IMR-90 (cell line): ENCODE measurements around the gene CIART. TPM values are rescaled to one million over a fixed set of nuclear protein-coding genes. Genes with fewer than 3 reads are reported as not detected.

Source experiments
- ATAC-seq: fragments of 200-7000 bp; cut with Tn5 transposase; 2 replicates; pipeline ENCODE4 v1.9.1; 2020; ENCODE audit warnings: low read depth, mild to moderate bottlenecking, moderate library complexity
- BruUV-seq: library from RNA; stranded (reverse); fragments of 400-500 nt; replicated peaks from 2 replicates; lab custom pipeline; 2021; lab: Mats Ljungman, UMichigan
- CTCF ChIA-PET: fragments of 300-600 bp; formaldehyde crosslinking; extraction: SDS; loops from one replicate; lab custom pipeline; 2021; ENCODE audit warnings: antibody characterized with exemption; lab: Yijun Ruan, JAX
- POLR2A ChIA-PET: fragments of 300-600 bp; sonication (Branson Sonifier 250); formaldehyde crosslinking; loops from one replicate; lab custom pipeline; 2022; ENCODE audit warnings: antibody characterized with exemption; ENCODE audit not compliant: unreplicated experiment; lab: Charles Lee
- DNase-seq: peaks from one replicate; pipeline ENCODE4 v3.0.0; 2013
- H2AFZ ChIP-seq: replicated peaks from 2 replicates; pipeline ENCODE3; 2013; ENCODE audit warnings: low read length, mild to moderate bottlenecking; ENCODE audit not compliant: poor library complexity
- H2AK5ac ChIP-seq: 2 replicates; pipeline ENCODE4 v1.6.1; 2013; ENCODE audit warnings: low read depth, low read length, inconsistent platforms
- H2AK9ac ChIP-seq: replicated peaks from 2 replicates; pipeline ENCODE3; 2013; ENCODE audit warnings: mild to moderate bottlenecking, low read depth, low read length, moderate library complexity; ENCODE audit not compliant: poor library complexity
- H2BK120ac ChIP-seq: 2 replicates; pipeline ENCODE4 v1.6.1; 2013; ENCODE audit warnings: low read depth, low read length, inconsistent platforms
- H2BK15ac ChIP-seq: 3 replicates; pipeline ENCODE4 v1.6.1; 2013; ENCODE audit warnings: low read depth, low read length, inconsistent platforms
- H2BK20ac ChIP-seq: 2 replicates; pipeline ENCODE4 v1.6.1; 2013; ENCODE audit warnings: low read depth, mild to moderate bottlenecking, inconsistent platforms, low read length, moderate library complexity
- H2BK5ac ChIP-seq: 2 replicates; pipeline ENCODE4 v1.6.1; 2013; ENCODE audit warnings: mild to moderate bottlenecking, low read depth, low read length, inconsistent platforms; ENCODE audit not compliant: poor library complexity, severe bottlenecking
- H3K14ac ChIP-seq: replicated peaks from 2 replicates; pipeline ENCODE4 v1.6.1; 2013; ENCODE audit warnings: low read depth, low read length, inconsistent platforms
- H3K18ac ChIP-seq: 2 replicates; pipeline ENCODE4 v1.6.1; 2013; ENCODE audit warnings: low read depth, low read length, control low read depth
- H3K23ac ChIP-seq: 2 replicates; pipeline ENCODE4 v1.6.1; 2013; ENCODE audit warnings: low read depth, low read length, inconsistent platforms
- H3K27ac ChIP-seq: 2 replicates; pipeline ENCODE4 v1.5.1; 2013; ENCODE audit warnings: mild to moderate bottlenecking, control low read depth, low read length; ENCODE audit not compliant: insufficient read depth
- H3K27me3 ChIP-seq: 2 replicates; pipeline ENCODE4 v1.6.1; 2013; ENCODE audit warnings: low read length; ENCODE audit not compliant: control insufficient read depth, insufficient read depth
- H3K36me3 ChIP-seq: 2 replicates; pipeline ENCODE4 v1.6.1; 2013; ENCODE audit warnings: low read length, mixed read lengths; ENCODE audit not compliant: control insufficient read depth, insufficient read depth
- H3K4ac ChIP-seq: 2 replicates; pipeline ENCODE4 v1.6.1; 2013; ENCODE audit warnings: low read depth, low read length, inconsistent platforms
- H3K4me1 ChIP-seq: 2 replicates; pipeline ENCODE4 v1.6.1; 2013; ENCODE audit warnings: low read length, mixed read lengths; ENCODE audit not compliant: control insufficient read depth, insufficient read depth
- H3K4me2 ChIP-seq: 2 replicates; pipeline ENCODE4 v1.6.1; 2013; ENCODE audit warnings: low read depth, mild to moderate bottlenecking, control low read depth, low read length, moderate library complexity
- H3K4me3 ChIP-seq: 2 replicates; pipeline ENCODE4 v1.5.1; 2013; ENCODE audit warnings: low read depth, mild to moderate bottlenecking, control low read depth, low read length, moderate library complexity; ENCODE audit not compliant: insufficient read depth
- H3K56ac ChIP-seq: 2 replicates; pipeline ENCODE4 v1.6.1; 2013; ENCODE audit warnings: low read length, inconsistent platforms; ENCODE audit not compliant: insufficient read depth; ENCODE audit errors: extremely low read depth
- H3K79me1 ChIP-seq, 2 experiments: 2 replicates each; pipeline ENCODE4 v1.6.1; 2013; ENCODE audit warnings: low read length in 2 of 2, inconsistent platforms in 1 of 2, low read depth in 1 of 2
- H3K9ac ChIP-seq: 2 replicates; pipeline ENCODE4 v1.6.1; 2013; ENCODE audit warnings: low read depth, low read length, control low read depth
- H3K9me1 ChIP-seq: 2 replicates; pipeline ENCODE4 v1.6.1; 2013; ENCODE audit warnings: low read length, inconsistent platforms; ENCODE audit not compliant: insufficient read depth
- H3K9me3 ChIP-seq: 2 replicates; pipeline ENCODE4 v1.6.1; 2013; ENCODE audit warnings: low read length; ENCODE audit not compliant: control insufficient read depth, insufficient read depth
- H4K20me1 ChIP-seq: 2 replicates; pipeline ENCODE4 v1.6.1; 2013; ENCODE audit warnings: low read length, inconsistent platforms; ENCODE audit not compliant: insufficient read depth
- H4K5ac ChIP-seq: 2 replicates; pipeline ENCODE4 v1.6.1; 2013; ENCODE audit warnings: mild to moderate bottlenecking, low read depth, low read length, control low read depth
- H4K8ac ChIP-seq, 2 experiments: 2 replicates each; pipeline ENCODE4 v1.6.1; 2013; ENCODE audit warnings: low read depth in 2 of 2, low read length in 2 of 2, control low read depth in 1 of 2, inconsistent platforms in 1 of 2
- H4K91ac ChIP-seq: 2 replicates; pipeline ENCODE4 v1.6.1; 2013; ENCODE audit warnings: low read depth, low read length, inconsistent platforms; ENCODE audit not compliant: insufficient read depth
- MAZ ChIP-seq: IDR thresholded peaks from 2 replicates; pipeline ENCODE4 v1.6.1; 2012; ENCODE audit warnings: low read depth, mild to moderate bottlenecking, low read length, improper control_type of control experiment, moderate library complexity, borderline replicate concordance
- NFE2L2 ChIP-seq: fragments of 150-350 bp; IDR thresholded peaks from 2 replicates; pipeline ENCODE4 v1.6.1; 2016; ENCODE audit warnings: low read depth, mild to moderate bottlenecking, low read length
- WGBS, 2 experiments: methylation state at CpG; one replicate each; pipeline versions ENCODE4 v1.1.5 to v1.1.7; 2013; ENCODE audit warnings: missing lambda C conversion rate in 2 of 2; ENCODE audit not compliant: insufficient read length in 1 of 2; ENCODE audit errors: extremely low coverage in 2 of 2; 5-methylcytosine and 5-hydroxymethylcytosine counted together
- dilution Hi-C: fragments of 300-500 bp; cut with HindIII; formaldehyde crosslinking; loops from one replicate; pipeline ENCODE4 v1.14.3; 2018; ENCODE audit warnings: low sequenced_read_pairs; ENCODE audit not compliant: unreplicated experiment
- in situ Hi-C: fragments of 300-500 bp; cut with MboI; formaldehyde crosslinking; loops from 3 replicates; pipeline ENCODE4 v1.14.3; 2019; ENCODE audit warnings: low sequenced_read_pairs, inconsistent platforms, mixed read lengths
- intact Hi-C: fragments of 100-400 bp; cut with micrococcal nuclease; formaldehyde crosslinking; loops from 2 replicates; pipeline ENCODE4 v1.10.0; 2022
- polyA plus RNA-seq, 3 experiments: library from polyadenylated mRNA; depleted of rRNA; stranded (reverse); fragments of >200 nt; gene quantifications; 2 replicates each; pipeline ENCODE4 v1.2.3, GENCODE V29; 2012; ENCODE audit warnings: low replicate concordance in 1 of 3
- total RNA-seq: library from RNA; depleted of rRNA; stranded (reverse); fragments of >200 nt; gene quantifications from 2 replicates; pipeline ENCODE4 v1.2.3, GENCODE V29; 2012

The CIART gene
- total and polyA plus RNA-seq, 2 of the 4 experiments (the other 2 are of a cell fraction): 16.5 to 18.1 TPM

DNA sequence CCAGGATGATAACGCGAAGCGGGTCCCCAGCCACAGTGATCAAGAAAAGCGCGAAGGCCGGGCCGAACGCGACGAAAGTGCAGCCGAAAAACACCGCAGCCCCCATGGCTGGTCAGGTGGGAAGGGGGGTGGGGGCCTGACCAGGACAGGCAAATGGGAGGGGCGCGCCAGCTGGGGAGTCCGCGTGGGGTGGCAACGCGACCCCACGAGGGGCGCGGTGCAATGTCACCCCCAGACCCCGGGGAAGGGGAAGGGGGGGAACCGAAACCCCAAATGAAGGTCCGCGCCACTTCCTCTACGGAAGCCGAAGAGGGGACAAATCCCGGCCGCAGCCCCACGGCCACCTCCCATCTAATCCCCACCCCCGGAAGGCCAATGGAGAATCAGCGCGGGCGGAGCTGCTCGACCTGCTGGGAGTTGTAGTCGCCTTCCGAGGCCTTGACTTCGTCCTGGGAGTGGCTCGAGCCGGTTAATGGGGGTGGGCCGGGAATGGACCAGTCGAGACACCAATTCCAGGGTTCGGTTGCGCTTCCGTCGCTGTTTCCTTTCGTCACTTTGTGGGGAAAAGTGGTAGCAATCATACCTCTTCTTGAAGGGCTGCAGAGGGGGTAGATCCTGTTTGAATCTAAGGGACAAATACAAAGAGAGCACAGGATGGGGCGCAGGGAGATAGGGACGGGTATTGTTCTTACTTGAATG lies 13.5 kb upstream of the CIART start, which contains the start of gene APH1A:
APH1A (minus strand) TSS at position 312 of the 699 bp plus-strand sequence; CDS start at position 106, 206 bp downstream.
- peak within 1 kb of the TSS; percentile 87 for H3K27ac ChIP-seq
- BruUV-seq: no TSS peak
- peak; percentile 97 for ATAC-seq
- H3K9me1 ChIP-seq: peaks cover 8% of the 10 kb centered on the region
- ChIA-PET POLR2A (interaction anchor here (0.6 kb wide), 1 partner anchor 95 kb away, joined by 7 read pairs; the partner anchor contains the start of gene RPRD2), CTCF (interaction anchor here (0.6 to 0.8 kb wide), 2 partner anchors 13 kb away, joined by 3 read pairs; no protein-coding TSS in a partner anchor)
- H4K91ac ChIP-seq: peak within 1 kb of the TSS; percentile 54
- 2% methylated on average over 10 of the region's 49 CpGs; no CpG with 5 or more reads in 1 of the 2 experiments for WGBS, 2 experiments
- peak within 1 kb of the TSS; percentile 89 for H2AFZ ChIP-seq
- in situ Hi-C loops (loop anchor here (10.0 kb wide), 1 partner anchor 286 kb away; no protein-coding TSS in a partner anchor), dilution Hi-C loops (no loop called here), intact Hi-C loops (no loop called here)
- peak within 1 kb of the TSS; percentile 99 for H3K4me2 ChIP-seq
- peak within 1 kb of the TSS; percentile 67 for H3K23ac ChIP-seq
- peak within 1 kb of the TSS; percentile 2; the same call in 1 of the 3 replicates for H2BK15ac ChIP-seq
- H2AK5ac ChIP-seq: peak within 1 kb of the TSS; percentile 86
- no peaks in the 10 kb centered on the region for H3K9me3 ChIP-seq
- H3K4me1 ChIP-seq: peaks cover 8% of the 10 kb centered on the region
- no peaks in the 10 kb centered on the region for H4K20me1 ChIP-seq
- peak within 1 kb of the TSS; percentile 95 for H4K5ac ChIP-seq
- peak within 1 kb of the TSS; percentile 96 for H3K9ac ChIP-seq
- no peak within 1 kb of the TSS for H2BK20ac ChIP-seq
- peak within 1 kb of the TSS; percentile 86 for H2AK9ac ChIP-seq
- H3K4ac ChIP-seq: peak within 1 kb of the TSS; percentile 89
- peaks cover 18 to 47% of the 10 kb centered on the region in 2 experiments for H3K79me1 ChIP-seq
- peak within 1 kb of the TSS; percentile 43 for H3K18ac ChIP-seq
- H3K56ac ChIP-seq: peak within 1 kb of the TSS; percentile 73
- H3K36me3 ChIP-seq: peaks cover 22% of the 10 kb centered on the region
- TF ChIP-seq MAZ (peak; percentile 80; the same call in 1 of the 2 replicates), NFE2L2 (no peak)
- peak within 1 kb of the TSS; percentile 89 for H3K14ac ChIP-seq
- peak within 1 kb of the TSS; percentile 76 for H2BK5ac ChIP-seq
- no peaks in the 10 kb centered on the region for H3K27me3 ChIP-seq
- peak within 1 kb of the TSS; percentile 53 for H2BK120ac ChIP-seq
- peak within 1 kb of the TSS; percentile 93 for H3K4me3 ChIP-seq
- DNase-seq: peak; percentile 96
- H4K8ac ChIP-seq: peak within 1 kb of the TSS; percentile 90 to 99
